PFSK-1 (cell line): ENCODE results near the gene ZNF217.

ENCODE experiments used
- FOXP2 ChIP-seq: optimal IDR thresholded peaks from 2 replicates; pipeline ENCODE3; 2011; ENCODE audit warnings: borderline replicate concordance, control low read depth, inconsistent platforms; ENCODE audit not compliant: insufficient read depth; ENCODE audit errors: extremely low read length, extremely low read depth
- POLR2AphosphoS5 ChIP-seq: IDR thresholded peaks from 2 replicates; pipeline ENCODE4 v1.6.1; 2012; ENCODE audit warnings: low read depth, mild to moderate bottlenecking, control low read depth, low read length, moderate library complexity
- SIN3A ChIP-seq: IDR thresholded peaks from 2 replicates; pipeline ENCODE4 v1.6.1; 2012; ENCODE audit warnings: mild to moderate bottlenecking, low read length, moderate library complexity, borderline replicate concordance; ENCODE audit not compliant: insufficient read depth
- TAF1 ChIP-seq: IDR thresholded peaks from 2 replicates; pipeline ENCODE4 v1.6.1; 2012; ENCODE audit warnings: low read length, control low read depth, borderline replicate concordance; ENCODE audit not compliant: insufficient read depth
- TF ChIP-seq, protein P1 (sequence below), 2 experiments: IDR thresholded peaks; 2 replicates each; pipeline versions ENCODE4 v1.6.1 to v1.8.0; 2011 to 2012; ENCODE audit warnings: low read depth in 2 of 2, low read length in 2 of 2, control low read depth in 1 of 2, inconsistent platforms in 1 of 2, mild to moderate bottlenecking in 1 of 2, moderate library complexity in 1 of 2; ENCODE audit not compliant: insufficient read depth in 1 of 2

Gene ZNF217

DNA sequence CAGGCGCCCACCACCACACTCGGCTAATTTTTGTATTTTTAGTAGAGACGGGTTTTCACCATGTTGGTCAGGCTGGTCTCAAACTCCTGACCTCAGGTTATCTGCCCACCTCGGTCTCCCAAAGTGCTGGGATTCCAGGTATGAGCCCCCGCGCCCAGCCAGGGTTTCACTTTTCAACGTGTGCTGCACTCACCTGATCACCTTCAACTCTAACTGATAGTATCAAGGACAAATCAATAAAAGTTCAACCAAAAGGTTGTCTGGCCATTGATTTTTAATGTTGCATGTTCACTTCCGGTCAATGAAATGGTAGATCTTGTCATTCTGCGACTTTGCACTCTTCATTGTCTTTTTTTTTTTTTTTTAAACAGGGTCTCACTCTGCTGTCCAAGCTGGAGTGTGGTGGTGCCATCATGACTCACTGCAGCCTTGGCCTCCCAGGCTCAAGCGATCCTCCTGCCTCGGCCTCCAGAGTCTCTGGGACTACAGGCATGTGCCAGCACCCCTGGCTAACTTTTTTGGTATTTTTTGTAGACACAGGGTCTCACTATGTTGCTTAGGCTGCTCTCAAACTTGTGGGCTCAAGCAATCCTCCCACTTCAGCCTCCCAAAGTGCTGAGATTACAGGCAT is 37.3 kb downstream of the ZNF217 start:
- TF ChIP-seq POLR2AphosphoS5 (no peak), FOXP2 (no peak), SIN3A (no peak), TAF1 (no peak)
- TF ChIP-seq, protein P1, sequence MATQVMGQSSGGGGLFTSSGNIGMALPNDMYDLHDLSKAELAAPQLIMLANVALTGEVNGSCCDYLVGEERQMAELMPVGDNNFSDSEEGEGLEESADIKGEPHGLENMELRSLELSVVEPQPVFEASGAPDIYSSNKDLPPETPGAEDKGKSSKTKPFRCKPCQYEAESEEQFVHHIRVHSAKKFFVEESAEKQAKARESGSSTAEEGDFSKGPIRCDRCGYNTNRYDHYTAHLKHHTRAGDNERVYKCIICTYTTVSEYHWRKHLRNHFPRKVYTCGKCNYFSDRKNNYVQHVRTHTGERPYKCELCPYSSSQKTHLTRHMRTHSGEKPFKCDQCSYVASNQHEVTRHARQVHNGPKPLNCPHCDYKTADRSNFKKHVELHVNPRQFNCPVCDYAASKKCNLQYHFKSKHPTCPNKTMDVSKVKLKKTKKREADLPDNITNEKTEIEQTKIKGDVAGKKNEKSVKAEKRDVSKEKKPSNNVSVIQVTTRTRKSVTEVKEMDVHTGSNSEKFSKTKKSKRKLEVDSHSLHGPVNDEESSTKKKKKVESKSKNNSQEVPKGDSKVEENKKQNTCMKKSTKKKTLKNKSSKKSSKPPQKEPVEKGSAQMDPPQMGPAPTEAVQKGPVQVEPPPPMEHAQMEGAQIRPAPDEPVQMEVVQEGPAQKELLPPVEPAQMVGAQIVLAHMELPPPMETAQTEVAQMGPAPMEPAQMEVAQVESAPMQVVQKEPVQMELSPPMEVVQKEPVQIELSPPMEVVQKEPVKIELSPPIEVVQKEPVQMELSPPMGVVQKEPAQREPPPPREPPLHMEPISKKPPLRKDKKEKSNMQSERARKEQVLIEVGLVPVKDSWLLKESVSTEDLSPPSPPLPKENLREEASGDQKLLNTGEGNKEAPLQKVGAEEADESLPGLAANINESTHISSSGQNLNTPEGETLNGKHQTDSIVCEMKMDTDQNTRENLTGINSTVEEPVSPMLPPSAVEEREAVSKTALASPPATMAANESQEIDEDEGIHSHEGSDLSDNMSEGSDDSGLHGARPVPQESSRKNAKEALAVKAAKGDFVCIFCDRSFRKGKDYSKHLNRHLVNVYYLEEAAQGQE (IDR thresholded peaks at IDR 0.05; ENCODE audit: insufficient read depth in 1 of 2, low read depth in 2 of 2, low read length in 2 of 2), result no peak

DNA sequence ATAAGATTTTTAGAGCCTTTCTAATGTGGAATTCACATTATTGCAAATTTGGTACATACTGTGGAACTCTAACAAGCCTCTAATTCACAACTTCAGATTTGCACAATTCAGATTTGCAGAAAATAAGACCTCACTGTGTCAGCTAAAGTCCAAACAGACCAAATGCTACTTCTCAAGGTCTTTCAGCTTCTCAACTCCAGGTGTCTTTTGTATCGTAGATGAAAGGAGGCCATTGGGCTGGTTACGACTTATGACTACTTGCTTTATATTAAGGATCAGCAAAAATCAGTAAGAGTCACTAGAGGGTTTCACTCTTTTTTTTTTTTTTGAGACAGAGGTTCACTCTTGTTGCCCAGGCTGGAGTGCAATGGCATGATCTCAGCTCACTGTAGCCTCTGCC is 37.8 kb downstream of the ZNF217 start:
- TF ChIP-seq, protein P1 (IDR thresholded peaks at IDR 0.05; ENCODE audit: insufficient read depth in 1 of 2, low read depth in 2 of 2, low read length in 2 of 2), result no peak
- TF ChIP-seq TAF1 (no peak), FOXP2 (no peak), SIN3A (no peak)

DNA sequence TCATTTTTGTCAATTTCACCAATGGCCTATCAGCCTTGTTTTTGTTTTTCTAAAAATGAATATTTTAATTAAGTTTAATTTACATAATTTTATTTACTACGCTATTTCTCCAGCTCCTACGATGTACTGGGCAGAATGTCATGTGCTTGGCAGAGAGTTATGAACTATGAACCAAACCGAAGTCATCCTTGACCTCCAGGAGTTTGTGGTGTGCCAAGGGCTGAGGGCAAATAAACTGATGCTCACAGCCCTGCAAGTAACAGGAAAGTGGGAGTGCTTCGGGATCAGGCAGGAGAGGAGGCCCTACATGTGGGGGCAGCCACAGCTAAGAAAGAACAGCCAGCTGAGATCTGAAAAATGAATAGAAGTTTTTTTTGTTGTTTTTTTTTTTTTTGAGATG is 38.6 kb downstream of the ZNF217 start:
- no peak for TF ChIP-seq SIN3A

DNA sequence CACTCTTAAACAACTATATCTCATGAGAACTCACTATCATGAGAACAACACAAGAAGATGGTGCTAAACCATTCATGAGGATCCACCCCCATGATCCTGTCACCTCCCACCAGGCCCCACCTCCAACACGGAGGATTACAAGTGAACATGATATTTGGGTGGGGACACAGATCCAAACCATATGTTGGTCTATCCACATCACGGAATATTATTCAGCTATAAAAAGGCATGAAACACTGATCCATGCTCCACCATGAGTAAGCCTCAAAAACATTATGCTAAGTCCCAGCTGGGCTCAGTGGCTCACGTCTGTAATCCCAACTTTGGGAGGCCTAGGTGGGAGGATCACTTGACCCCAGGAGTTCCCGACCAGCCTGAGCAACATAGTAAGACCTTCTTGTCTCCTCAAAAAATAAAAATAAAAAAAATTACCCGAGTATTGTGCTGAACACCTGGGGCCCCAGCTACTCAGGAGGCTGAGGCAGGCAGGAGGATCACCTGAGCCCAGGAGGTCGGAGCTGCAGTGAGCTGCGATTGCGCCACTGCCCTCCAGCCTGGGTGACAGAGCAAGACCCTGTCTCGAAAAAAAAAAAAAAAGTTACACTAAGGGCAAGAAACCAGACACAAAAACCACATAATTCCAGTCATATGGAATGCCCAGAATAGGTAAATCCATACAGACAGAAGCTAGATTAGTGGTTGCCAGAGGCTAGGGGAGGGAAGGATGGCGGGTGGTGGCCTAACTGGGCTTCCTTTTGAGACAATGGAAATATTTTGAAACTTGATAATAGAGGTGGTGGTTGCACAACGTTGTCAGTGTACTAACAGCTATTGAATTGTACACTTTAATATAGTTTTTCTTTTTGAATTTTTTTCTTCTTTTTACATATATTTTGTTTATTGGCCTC is 43.1 kb downstream of the ZNF217 start:
- no peak for TF ChIP-seq FOXP2
- TF ChIP-seq POLR2AphosphoS5, result no peak
- TF ChIP-seq, protein P1 (IDR thresholded peaks at IDR 0.05; ENCODE audit: insufficient read depth in 1 of 2, low read depth in 2 of 2, low read length in 2 of 2), result no peak
- TF ChIP-seq SIN3A, result no peak
- no peak for TF ChIP-seq TAF1

DNA sequence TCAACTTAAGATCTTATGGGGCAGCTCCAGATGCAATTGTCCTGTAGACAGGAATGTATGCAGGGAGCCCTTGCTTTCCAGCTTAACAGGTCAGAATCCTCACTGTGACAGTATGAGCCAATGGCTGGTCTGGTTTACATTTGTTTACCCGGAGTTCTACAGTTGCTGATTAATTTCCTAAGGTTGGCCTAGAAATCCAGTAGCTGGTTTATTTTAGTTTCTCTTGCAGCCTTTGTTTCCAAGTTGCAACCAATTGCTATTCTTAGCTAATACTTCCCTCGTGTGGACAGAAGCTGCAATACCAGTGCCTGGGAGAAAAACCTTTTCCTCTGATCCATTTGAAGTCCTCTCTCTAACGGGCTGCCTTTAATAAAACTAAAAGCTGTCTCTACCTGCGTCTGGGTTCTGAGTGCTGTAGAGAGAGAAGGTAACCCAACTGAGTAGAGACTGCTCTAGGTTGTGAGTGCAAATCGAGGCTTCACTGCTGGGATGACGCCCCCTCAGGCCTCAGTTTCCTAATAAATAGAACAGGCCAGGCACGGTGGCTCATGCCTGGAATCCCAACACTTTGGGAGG is 45.9 kb downstream of the ZNF217 start:
- TF ChIP-seq POLR2AphosphoS5 (no peak), SIN3A (no peak), TAF1 (no peak), FOXP2 (no peak)
- TF ChIP-seq, protein P1 (IDR thresholded peaks at IDR 0.05; ENCODE audit: insufficient read depth in 1 of 2, low read depth in 2 of 2, low read length in 2 of 2), result no peak
